Astrocyte (in vitro differentiated cells and primary cell): ENCODE data around the gene ABCC8. TPM values are rescaled to one million over a fixed set of nuclear protein-coding genes. Genes with fewer than 3 reads are reported as not detected.

ENCODE experiments used
- DNase-seq: peaks from one replicate; pipeline ENCODE4 v3.0.0-alpha.2; 2010; ENCODE audit warnings: low read depth
- FAIRE-seq: peaks from 2 replicates; lab custom pipeline; 2011; peaks lifted over from hg19 to GRCh38; lab: Jason Lieb, UNC
- H2AFZ ChIP-seq: 2 replicates; pipeline ENCODE4 v1.6.0; 2012; ENCODE audit warnings: low read depth, low read length, inconsistent platforms
- H3K27ac ChIP-seq: 2 replicates; pipeline ENCODE4 v1.5.1; 2011; ENCODE audit warnings: low read depth, low read length, inconsistent platforms
- H3K27me3 ChIP-seq: 2 replicates; pipeline ENCODE4 v1.6.0; 2011; ENCODE audit warnings: low read length, inconsistent platforms; ENCODE audit not compliant: insufficient read depth
- H3K36me3 ChIP-seq: 2 replicates; pipeline ENCODE4 v1.5.1; 2011; ENCODE audit warnings: low read length, inconsistent platforms; ENCODE audit not compliant: insufficient read depth
- H3K4me1 ChIP-seq: 2 replicates; pipeline ENCODE4 v1.5.1; 2011; ENCODE audit warnings: low read length, inconsistent platforms; ENCODE audit not compliant: insufficient read depth
- H3K4me2 ChIP-seq: 2 replicates; pipeline ENCODE4 v1.6.0; 2012; ENCODE audit warnings: low read length, inconsistent platforms
- H3K4me3 ChIP-seq: 2 replicates; pipeline ENCODE4 v1.5.1; 2011; ENCODE audit warnings: low read depth, mild to moderate bottlenecking, low read length, inconsistent platforms; ENCODE audit not compliant: insufficient read depth
- H3K79me2 ChIP-seq: 2 replicates; pipeline ENCODE4 v1.6.0; 2012; ENCODE audit warnings: mild to moderate bottlenecking, low read length, inconsistent platforms; ENCODE audit not compliant: insufficient read depth
- H3K9ac ChIP-seq: 2 replicates; pipeline ENCODE4 v1.6.0; 2012; ENCODE audit warnings: mild to moderate bottlenecking, low read length, inconsistent platforms
- H3K9me3 ChIP-seq: 2 replicates; pipeline ENCODE4 v1.5.1; 2012; ENCODE audit warnings: low read depth, mild to moderate bottlenecking, low read length, inconsistent platforms; ENCODE audit not compliant: insufficient read depth
- H4K20me1 ChIP-seq: 2 replicates; pipeline ENCODE4 v1.6.0; 2012; ENCODE audit warnings: low read length, inconsistent platforms; ENCODE audit not compliant: insufficient read depth
- H3K27ac Mint-ChIP-seq: one replicate; pipeline ENCODE4 v1.8.0; 2021; ENCODE audit warnings: mild to moderate bottlenecking, mixed read lengths; ENCODE audit not compliant: unreplicated experiment
- H3K27me3 Mint-ChIP-seq: one replicate; pipeline ENCODE4 v1.8.0; 2021; ENCODE audit warnings: low read depth, mixed read lengths; ENCODE audit not compliant: unreplicated experiment
- H3K36me3 Mint-ChIP-seq: one replicate; pipeline ENCODE4 v1.8.0; 2021; ENCODE audit warnings: low read depth, mixed read lengths; ENCODE audit not compliant: unreplicated experiment
- H3K4me1 Mint-ChIP-seq: one replicate; pipeline ENCODE4 v1.8.0; 2021; ENCODE audit warnings: low read depth, mixed read lengths; ENCODE audit not compliant: unreplicated experiment
- H3K4me3 Mint-ChIP-seq: one replicate; pipeline ENCODE4 v1.8.0; 2021; ENCODE audit warnings: mild to moderate bottlenecking, moderate library complexity, mixed read lengths; ENCODE audit not compliant: unreplicated experiment
- H3K9me3 Mint-ChIP-seq: one replicate; pipeline ENCODE4 v1.8.0; 2021; ENCODE audit warnings: mild to moderate bottlenecking, mixed read lengths; ENCODE audit not compliant: unreplicated experiment
- CTCF ChIP-seq: IDR thresholded peaks from 2 replicates; pipeline ENCODE4 v1.5.1; 2011; ENCODE audit warnings: low read depth, mild to moderate bottlenecking, inconsistent platforms, low read length, moderate library complexity; ENCODE audit not compliant: insufficient read depth
- EZH2 ChIP-seq: IDR thresholded peaks from 2 replicates; pipeline ENCODE4 v1.6.1; 2012; ENCODE audit warnings: mild to moderate bottlenecking, low read length, inconsistent platforms; ENCODE audit not compliant: insufficient read depth
- total RNA-seq: library from RNA; stranded (reverse); gene quantifications from 2 replicates; pipeline ENCODE4 v1.2.1, GENCODE V29; 2021

ABCC8 gene
- total RNA-seq, 1 donor from 2014 or later: not detected

- Mint-ChIP-seq H3K27ac (no peak overlapping the region), H3K27me3 (peaks cover 77% of the 10 kb centered on the region), H3K4me1 (no peaks in the 10 kb centered on the region), H3K4me3 (no peak overlapping the region), H3K36me3 (peaks cover 1% of the 10 kb centered on the region), H3K9me3 (no peaks in the 10 kb centered on the region)
- H3K4me2 ChIP-seq: no peak overlapping the region
- H3K27me3 ChIP-seq: peaks cover 19% of the 10 kb centered on the region
- no peak overlapping the region for H2AFZ ChIP-seq
- H3K9me3 ChIP-seq: no peaks in the 10 kb centered on the region
- TF ChIP-seq CTCF: no peak
- no peak for TF ChIP-seq EZH2
- H3K4me3 ChIP-seq: no peak overlapping the region
- no peaks in the 10 kb centered on the region for H3K36me3 ChIP-seq
- no peaks in the 10 kb centered on the region for H3K79me2 ChIP-seq
- DNase-seq: no peak
- H3K4me1 ChIP-seq: no peaks in the 10 kb centered on the region
- no peak overlapping the region for H3K9ac ChIP-seq
- H3K27ac ChIP-seq: no peak overlapping the region
- no peak for FAIRE-seq
- H4K20me1 ChIP-seq: no peaks in the 10 kb centered on the region
Observed at GRCh38 chr11:17416492-17416891, 60.2 kb downstream of the ABCC8 start.

- peaks cover 75% of the 10 kb centered on the region for H3K27me3 Mint-ChIP-seq
- no peaks in the 10 kb centered on the region for H4K20me1 ChIP-seq
- H3K79me2 ChIP-seq: no peaks in the 10 kb centered on the region
- H3K4me3 Mint-ChIP-seq: no peak overlapping the region
- H3K36me3 Mint-ChIP-seq: peaks cover 1% of the 10 kb centered on the region
- H3K36me3 ChIP-seq: no peaks in the 10 kb centered on the region
- no peak overlapping the region for H3K4me3 ChIP-seq
- peaks cover 17% of the 10 kb centered on the region for H3K27me3 ChIP-seq
- no peak overlapping the region for H3K27ac Mint-ChIP-seq
- no peak overlapping the region for H3K4me2 ChIP-seq
- no peaks in the 10 kb centered on the region for H3K4me1 Mint-ChIP-seq
- H3K4me1 ChIP-seq: no peaks in the 10 kb centered on the region
- no peak for FAIRE-seq
- no peak overlapping the region for H3K27ac ChIP-seq
- no peaks in the 10 kb centered on the region for H3K9me3 ChIP-seq
- no peak for TF ChIP-seq EZH2
- no peak for TF ChIP-seq CTCF
- no peak overlapping the region for H3K9ac ChIP-seq
- no peak overlapping the region for H2AFZ ChIP-seq
- DNase-seq: no peak
- H3K9me3 Mint-ChIP-seq: no peaks in the 10 kb centered on the region
Observed at GRCh38 chr11:17415523-17416104, 61.0 kb downstream of the ABCC8 start.

- Histone ChIP-seq H3K27ac (no peak overlapping the region), H3K9ac (no peak overlapping the region), H3K79me2 (no peaks in the 10 kb centered on the region), H2AFZ (no peak overlapping the region), H3K27me3 (peaks cover 14% of the 10 kb centered on the region), H3K4me1 (no peaks in the 10 kb centered on the region), H3K36me3 (no peaks in the 10 kb centered on the region), H3K4me3 (no peak overlapping the region), H4K20me1 (no peaks in the 10 kb centered on the region), H3K9me3 (no peaks in the 10 kb centered on the region), H3K4me2 (no peak overlapping the region)
- H3K9me3 Mint-ChIP-seq: no peaks in the 10 kb centered on the region
- TF ChIP-seq CTCF (no peak), EZH2 (no peak)
- H3K27me3 Mint-ChIP-seq: peaks cover 75% of the 10 kb centered on the region
- H3K4me1 Mint-ChIP-seq: no peaks in the 10 kb centered on the region
- FAIRE-seq (no peak), DNase-seq (no peak)
- no peak overlapping the region for H3K4me3 Mint-ChIP-seq
- H3K36me3 Mint-ChIP-seq: peaks cover 1% of the 10 kb centered on the region
- no peak overlapping the region for H3K27ac Mint-ChIP-seq
Observed at GRCh38 chr11:17414992-17415391, 61.7 kb downstream of the ABCC8 start.
